GM18870 (cell line): ENCODE data around the gene FGF14.
A peak's percentile ranks its signal among the peaks of the same experiment; 100 is the strongest.

Experiments used
- ATAC-seq: cut with Tn5 transposase; IDR thresholded peaks from one replicate; pipeline ENCODE4 v1.9.1; 2021; ENCODE audit warnings: moderate library complexity; ENCODE audit not compliant: unreplicated experiment

FGF14 gene

DNA sequence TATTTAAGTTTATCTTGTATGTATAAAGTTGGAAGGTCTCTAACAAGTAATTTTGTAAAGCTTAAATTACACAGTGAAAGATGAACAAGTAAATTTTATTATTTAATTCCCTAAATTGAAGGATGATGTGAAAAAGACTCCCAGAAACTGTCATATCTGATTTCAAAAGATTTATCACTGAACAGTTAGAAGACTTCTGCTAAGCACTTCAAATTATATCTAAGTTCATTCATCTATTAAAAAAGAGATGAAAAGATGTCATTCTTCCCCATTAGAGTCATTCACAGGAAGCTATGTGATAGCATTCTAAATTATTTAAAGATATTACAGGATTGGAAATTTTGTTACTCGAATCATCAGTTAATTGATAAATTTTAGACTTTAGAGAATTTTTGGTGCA is 590.0 kb downstream of the FGF14 start:
- no peak for ATAC-seq

DNA sequence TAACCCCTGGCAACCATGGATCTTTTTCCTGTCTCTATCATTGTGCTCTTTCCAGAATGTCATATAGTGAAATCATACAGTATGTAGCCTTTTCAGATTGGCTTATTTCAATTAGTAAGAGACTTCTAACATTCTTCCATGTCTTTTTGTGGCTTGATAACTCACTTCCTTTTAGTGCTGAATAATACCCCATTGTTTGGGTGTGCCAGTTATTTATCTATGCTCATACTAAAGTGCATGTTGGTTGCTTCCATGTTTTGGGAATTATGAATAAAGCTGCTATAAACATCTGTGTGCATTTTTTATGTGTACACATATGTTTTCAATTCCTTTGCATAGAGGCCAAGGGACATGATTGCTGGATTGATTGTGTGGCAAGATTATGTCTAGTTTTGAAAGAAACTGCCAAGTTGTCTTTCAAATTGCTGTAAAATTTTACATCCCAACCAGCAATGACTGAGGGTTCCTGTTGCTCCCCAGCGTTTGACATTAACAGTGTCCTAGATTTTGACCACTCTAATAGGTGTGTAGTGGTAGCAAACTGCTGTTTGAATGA is 590.5 kb downstream of the FGF14 start:
- ATAC-seq = no peak

DNA sequence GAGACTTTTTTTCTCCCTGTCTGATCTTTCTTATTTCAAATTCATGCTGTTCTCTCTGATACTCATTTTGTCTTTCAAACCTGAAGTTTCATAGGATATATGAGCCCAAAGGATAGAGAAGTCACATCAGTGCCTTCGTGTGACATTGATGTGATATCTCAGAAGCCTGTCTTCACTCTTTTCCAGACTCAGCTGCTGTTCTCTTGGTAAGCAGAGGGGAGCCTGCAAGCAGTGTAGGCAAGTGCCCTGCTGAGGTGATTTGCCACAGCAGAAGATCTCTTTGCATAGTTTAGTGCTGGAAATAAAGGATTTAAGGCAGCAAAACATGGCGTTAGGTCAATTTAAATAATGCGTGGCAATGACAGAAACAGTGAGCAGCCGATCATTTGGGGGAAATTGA is 602.7 kb downstream of the FGF14 start:
- no peak for ATAC-seq

DNA sequence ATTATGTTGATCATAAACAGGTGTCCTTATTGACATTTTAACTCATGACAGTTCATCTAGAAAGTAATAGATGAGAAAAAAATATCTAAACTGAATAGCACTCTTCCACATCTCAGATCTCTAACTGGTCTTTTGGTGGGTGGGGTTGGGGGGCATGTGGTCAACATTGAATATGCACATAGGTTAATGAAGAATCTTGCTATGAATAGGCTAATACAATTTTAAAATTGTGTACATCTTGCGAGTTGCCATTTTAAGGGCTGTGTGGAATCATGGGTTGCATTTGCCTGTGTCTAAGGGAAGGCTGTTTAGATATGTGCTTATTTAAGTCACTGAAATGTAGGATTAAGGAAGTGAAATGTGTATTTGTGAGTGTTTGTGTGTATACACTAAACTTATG is 603.4 kb downstream of the FGF14 start:
- ATAC-seq = no peak

DNA sequence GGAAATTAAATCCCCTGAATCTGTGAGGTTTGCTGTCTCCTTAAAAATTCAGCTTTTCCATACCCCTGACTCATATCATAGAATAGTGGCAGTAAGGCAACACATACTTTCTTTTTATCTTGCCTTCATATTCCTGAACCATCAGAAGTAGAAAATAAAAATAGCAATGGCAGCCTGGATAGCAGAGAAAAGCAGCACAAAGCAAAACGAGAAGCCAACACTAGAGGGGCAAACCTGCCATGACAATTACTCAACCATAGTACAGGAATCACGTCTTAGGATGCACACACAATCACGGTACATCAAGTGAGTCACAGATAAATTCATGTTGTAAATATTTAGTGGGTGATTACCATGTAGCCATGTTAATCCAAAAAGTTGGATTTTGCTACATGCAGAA is 606.4 kb downstream of the FGF14 start:
- ATAC-seq = no peak

DNA sequence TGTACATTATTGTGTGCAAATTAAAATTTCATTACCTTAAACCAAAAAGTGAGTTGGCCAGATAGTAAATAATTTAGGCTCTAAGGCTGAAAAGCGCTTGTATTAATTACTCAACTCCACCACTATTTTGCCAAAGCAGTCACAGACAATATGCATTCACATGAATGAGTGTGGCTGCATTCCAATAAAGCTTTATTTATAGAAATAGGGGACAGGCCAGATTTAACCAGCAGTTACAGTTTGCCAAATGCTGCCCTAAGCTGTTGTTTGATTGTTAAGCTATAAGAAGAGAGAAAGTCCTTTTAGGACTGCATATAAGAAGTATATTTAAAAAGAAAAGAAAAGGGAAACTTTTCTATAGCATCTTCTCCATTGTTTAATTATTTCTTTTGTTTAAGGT is 606.8 kb downstream of the FGF14 start:
- no peak for ATAC-seq

DNA sequence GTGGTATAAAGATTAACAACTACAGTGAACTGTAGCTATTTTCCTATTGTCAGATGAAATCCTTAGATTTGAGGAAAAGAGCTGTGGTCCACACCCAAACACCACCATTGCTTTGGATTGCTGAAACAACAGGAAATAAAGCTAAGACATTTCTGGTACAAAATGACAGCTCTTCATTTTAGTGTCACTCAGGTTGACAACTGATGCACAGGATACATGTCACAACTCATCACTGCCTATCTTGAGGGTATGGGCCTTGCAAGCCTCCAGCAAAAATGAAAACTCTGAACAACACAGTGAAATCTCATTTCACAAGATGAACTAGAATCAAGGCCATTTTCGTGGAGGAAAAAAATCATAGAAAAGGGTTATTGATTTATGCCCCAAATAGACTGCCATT is 609.7 kb downstream of the FGF14 start:
- ATAC-seq = no peak

DNA sequence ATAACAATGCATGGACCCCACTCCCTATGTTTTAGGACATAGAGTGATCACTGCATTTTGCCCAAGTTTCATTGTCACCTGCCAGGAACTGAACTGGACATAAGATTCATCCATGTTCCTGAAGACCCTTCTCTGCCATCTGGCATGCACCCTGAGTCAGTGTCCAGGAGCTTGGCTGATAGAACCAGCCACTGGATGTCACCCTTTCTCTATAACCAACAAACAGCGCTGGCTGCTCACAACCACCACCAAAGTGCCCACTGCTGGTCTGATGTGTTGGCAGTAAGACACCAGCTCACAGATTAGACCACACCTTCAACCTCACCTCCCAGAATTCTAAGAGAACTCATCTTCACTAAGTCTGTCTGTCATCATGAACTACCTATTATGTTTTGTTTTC is 616.0 kb downstream of the FGF14 start:
- ATAC-seq = no peak

DNA sequence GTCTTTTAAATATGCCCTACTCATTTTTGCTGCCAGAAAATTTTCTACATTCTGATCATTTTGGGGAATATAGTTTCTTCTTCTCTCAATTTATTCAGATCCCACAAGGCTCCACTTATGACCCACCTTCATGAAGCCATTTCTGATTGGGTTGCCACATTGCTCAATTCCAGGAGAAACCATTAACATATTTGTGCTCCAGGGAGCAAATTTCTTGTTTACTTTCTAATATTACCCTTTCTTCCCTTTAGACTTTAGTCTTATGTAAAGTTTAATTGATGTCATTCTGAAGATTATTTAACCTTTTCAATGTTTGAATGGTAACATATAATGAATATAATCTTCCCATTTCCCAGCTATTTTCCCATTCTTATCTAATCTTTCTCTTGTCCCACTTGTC is 617.5 kb downstream of the FGF14 start:
- no peak for ATAC-seq

DNA sequence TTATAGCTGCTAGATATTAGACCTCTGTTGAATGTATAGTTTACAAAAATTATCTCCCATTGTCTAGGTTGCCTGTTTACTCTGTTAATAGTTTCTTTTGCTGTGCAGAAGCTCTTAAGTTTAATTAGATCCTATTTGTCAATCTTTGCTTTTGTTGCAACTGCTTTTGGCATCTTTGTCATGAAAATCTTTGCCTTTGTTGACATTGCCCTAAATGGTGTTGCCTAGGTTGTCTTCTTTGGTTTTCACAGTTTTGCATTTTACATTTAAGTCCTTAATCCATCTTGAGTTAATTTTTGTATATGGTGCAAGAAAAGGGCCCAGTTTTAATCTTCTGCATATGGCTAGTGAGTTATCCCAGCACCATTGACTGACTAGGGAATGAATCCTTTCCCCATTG is 618.3 kb downstream of the FGF14 start:
- ATAC-seq = no peak

DNA sequence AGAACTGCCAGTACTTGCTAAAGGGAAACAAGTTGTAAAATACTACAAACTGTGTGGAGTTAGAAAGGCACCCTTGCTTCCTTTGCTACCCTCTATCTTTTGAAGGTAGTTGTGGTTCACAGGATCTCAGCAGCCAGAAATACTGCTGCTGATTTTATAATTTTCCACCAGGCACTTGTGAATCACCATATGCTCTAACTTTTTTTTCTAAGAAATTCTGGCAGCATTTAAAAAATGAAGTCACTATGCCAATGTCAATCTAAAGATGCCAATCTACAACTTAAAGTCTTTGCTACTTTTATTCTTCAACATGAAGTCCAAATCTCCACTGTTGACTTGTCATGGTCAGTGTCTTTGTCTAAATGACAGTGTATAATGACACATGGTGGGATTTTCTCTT is 621.6 kb downstream of the FGF14 start:
- no peak for ATAC-seq

DNA sequence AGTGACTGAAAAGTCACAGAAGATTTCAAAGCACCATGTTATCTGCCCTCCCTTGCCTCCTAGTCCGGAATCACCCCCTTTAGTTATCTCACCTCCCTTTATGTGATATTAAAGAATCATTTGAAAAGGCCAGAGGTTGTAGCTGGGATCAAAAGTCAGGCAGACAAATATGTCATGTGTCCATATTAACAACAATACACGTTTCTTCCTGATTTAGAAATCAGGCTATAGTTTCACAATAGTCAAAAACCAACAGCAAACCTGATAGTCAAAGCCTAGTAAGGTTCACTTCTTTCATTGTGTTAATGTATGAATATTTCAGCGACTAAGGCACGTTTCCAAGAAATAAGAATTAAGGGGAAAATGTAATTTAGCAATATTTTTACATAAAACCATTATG is 622.7 kb downstream of the FGF14 start:
- no peak for ATAC-seq

DNA sequence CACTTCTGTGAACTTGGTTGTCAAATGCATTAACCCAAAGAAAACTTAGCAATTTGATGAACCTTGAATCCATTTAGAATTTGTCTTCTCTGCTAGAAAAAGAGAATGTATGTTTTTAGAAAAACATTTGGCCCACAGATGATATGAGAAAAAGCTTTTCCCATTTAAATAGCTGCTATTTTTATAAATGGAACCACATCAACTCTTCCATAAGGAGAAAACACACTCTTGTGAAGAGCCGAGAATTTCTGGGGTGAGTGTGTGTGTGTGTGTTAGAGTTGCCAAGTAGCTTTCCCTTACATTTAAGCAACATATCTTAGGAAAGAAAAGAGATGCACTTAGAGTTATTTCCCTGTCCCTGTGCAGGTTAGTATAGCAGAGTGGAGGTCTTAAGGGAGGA is 626.6 kb downstream of the FGF14 start:
- ATAC-seq = no peak

DNA sequence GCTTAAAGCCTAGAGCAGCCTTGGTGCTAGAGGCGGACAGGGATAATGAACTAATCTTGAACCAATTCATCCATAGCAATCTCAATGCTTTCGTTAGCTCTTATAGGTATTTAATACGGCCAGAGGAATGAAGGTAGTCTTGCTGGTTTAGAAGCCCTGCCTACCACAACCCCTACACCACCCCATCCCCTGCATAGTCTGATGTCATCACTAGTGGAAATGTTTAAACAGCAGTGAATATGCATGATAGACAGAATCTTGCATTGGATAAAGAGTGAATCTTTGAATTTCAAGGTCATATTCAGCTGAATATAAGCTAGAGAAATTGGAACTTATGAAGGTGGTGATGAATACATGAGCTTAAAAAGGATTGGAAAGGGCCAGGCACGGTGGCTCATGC is 627.5 kb downstream of the FGF14 start:
- no peak for ATAC-seq

DNA sequence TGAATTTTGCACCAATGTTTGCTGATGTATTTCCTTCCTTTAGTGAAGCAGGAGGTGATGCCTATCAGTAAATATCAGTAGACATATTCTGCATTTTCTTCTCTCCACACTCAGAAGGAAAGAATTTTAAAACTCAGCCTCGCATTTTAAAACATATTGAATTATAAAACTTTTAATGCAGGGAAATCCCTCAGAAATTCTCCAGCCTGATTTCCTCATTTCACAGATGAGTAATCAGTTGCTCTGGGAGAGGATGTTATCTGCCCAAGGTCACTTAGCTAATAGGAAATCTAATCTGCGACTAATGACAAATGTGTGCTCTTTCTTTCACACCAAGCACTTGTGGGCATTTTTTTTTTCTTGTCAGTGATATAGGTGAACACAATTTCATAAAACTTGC is 628.8 kb downstream of the FGF14 start:
- ATAC-seq = no peak

DNA sequence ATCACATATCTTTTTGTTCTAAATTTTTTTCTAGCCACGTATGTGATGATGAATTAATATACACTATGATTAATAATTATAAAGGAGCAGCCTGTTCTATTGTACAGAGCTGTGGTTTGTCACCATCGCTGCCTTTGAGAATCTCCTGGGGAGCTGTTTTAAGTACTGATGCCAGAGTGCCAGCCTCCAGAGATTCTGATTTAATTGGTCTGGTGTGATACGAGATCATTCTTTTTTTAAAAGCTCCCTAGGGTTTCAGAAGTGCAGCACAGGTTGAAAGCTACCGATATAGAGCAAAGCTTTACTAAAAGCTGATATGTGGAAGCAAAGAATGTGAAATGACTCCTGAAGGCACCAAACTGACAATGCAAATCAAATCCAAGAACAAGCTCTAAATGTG is 634.7 kb downstream of the FGF14 start:
- no peak for ATAC-seq

DNA sequence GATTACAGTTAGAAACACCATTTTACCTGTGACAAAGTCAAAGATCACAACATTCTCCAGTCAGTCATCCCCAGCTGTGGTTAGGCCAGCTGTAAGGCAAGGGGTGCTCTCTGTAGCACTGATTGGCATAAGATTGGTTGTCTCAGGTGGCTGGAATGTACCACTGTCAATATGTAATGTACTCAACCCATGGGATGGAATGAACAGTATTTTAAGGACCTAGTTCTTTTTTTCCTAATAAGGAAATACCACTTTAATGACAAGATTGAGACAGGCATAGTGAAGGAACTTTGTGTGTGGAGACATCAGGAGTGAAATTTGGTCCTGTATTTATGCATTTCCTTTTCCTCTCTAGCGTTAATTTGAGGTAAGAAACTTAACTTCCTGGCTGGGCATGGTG is 638.7 kb downstream of the FGF14 start:
- no peak for ATAC-seq

DNA sequence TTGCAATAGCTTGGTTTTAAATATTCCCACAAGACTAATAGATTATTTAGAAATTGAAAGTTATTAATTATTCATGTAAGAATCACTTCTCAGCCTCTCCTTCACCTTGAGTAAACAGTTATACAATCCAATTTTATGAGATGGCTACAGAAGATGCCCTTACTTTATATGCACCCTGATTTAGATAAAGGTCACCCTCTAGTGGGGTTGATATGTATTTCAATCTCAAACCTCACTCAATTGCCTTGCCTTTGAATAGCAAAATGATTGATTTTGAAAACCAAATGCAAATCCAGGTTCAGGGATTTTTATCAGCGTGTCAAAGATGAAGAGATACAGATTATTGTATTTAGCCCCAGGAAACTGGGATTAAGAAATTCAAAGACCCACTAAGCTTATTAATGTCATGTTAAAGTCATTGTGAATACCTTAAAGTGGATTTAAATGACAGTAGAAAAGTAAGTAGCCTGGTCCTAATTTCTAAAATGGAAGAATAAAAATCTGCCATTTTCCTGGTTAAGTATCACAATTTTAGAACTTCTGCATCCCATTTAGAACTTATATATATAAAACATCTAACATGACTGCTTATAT is 644.3 kb downstream of the FGF14 start:
- peak; percentile 88 for ATAC-seq

DNA sequence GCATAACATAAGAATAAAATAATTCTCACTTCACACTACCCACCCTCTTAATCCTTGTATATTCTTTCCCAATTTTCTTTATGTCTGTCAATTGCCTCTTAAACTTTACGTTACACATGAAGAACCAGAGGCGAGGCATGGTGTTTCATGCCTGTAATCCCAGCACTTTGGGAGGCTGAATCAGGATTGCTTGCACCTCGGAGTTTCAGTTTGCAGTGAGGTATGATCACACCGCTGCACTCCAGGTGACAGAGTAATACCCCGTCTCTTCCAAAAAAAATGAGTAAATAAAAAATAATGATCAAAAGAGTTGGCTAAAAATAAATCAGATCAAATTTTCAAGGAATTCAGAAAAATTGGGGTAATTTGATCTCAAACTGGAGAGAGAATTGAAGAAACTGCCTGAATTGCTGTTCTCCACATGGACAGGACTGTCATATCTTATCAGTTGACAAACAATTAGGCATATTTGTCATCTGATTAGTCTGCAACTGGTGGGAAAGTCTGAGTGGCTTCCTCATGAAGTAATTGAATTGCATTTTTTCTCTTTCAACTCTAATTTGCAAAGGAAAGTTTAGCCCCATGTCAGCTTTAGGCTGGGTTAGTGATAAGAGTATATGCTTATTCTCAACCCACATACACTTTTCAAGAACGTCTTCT is 646.5 kb downstream of the FGF14 start:
- no peak for ATAC-seq

DNA sequence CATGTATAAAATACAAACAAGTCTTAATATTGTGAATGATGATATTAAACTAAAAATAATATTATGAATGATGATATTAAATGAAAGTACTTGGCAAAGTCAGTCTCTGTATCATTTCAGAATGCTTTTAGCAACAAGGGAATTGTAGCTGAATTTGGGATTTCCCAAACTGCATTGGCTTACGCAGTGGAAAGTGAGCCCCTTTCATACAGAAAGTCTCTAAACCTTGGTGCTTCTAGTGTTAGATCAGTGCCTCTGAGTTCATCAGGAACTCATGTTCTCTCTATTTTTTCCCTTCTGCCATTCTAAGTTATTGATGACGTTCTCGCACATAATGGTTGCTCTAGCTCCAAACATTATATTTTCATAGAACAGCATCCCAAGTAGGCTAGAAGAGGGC is 649.4 kb downstream of the FGF14 start:
- ATAC-seq = no peak

DNA sequence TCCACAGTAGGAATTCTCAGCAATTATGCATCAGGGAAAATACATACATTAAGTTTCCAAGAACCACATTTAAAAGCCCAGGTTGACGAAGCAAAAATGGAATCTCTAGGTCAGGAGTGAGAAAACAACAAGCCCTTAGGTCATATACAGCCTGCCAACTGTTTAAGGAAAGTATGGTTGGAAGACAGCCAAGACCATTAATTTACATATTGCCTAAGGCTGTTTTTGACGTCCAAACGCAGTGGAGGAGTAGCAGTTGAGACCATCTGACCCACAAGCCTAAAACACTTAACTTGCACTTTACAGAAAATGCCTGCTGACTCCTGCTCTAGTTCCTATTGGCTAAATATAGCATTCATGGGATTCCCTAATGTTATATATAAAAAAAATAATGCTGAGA is 650.4 kb downstream of the FGF14 start:
- ATAC-seq = peak; percentile 53

DNA sequence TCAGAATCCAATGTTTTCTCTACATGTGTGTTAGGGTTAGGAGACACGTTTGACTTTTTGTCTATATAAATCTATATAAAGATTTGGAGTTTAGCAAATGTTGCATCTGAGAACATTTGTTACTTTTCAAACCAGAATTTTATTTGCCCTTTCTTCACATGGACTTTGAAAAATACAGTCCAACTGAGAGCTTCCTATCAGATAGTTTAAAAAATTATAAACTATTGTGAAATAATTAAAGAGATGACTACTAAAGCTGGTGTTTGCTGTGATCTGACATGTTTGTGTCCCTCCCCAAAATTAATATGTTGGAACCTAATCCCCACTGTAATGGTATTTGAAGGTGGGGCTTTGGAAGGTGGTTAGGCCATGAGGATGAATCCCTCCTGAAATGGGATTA is 652.3 kb downstream of the FGF14 start:
- ATAC-seq = no peak

DNA sequence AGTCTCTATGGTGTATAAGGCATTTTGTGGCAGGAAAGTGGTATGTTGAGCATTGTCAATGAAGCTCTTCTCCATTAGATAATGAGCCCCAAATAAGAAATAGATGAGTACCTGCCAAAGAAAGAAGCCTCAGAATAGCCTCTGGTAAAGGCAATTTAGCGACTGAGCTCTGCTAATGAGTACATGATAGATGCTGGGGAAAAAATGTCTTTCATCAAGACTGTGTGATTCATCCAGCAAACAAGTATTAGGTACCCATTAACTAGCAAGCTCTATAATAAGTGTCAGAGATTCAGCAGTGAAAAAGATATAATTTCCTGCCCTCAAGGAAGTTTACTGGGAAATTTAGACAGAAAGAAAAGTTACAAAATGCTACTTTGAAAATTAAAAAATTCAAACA is 654.8 kb downstream of the FGF14 start:
- no peak for ATAC-seq
